GM12874 (cell line): ENCODE measurements around the gene ACE2.

Experiments used
- CTCF ChIP-seq: IDR thresholded peaks from 2 replicates; pipeline ENCODE4 v1.5.1; 2011; ENCODE audit warnings: low read depth, mild to moderate bottlenecking, control low read depth, low read length, moderate library complexity; ENCODE audit not compliant: insufficient read depth

Gene ACE2

GRCh38 chrX:15600745-15601144 is at the start of gene ACE2:
Gene ACE2 (minus strand): TSS chrX:15600960. CDS start chrX:15600911, 49 bp downstream.
- TF ChIP-seq CTCF, result no peak

- TF ChIP-seq CTCF, result no peak
Measured at GRCh38 chrX:15646543-15646942, 45.8 kb upstream of the ACE2 start.

- no peak for TF ChIP-seq CTCF
Measured at GRCh38 chrX:15646031-15646430, 45.3 kb upstream of the ACE2 start.

DNA sequence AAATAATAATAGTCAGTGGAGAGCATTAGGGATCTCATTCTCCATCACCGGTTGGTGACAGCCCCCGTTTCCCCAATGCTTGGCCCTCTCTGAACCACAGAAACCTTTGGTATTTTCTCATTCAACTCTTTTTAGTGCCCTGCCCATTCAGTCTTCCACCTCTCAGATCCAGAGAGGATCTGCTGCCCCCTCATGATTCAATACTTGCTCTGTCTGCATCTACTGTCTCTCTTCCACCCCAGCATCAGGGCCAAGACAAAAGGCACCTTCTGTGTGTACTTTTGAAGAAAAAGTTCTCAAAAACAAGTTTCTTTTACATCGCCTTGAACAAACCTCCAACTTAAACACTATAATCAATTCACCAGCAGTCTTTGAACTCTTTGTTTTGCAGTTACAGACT is 44.5 kb upstream of the ACE2 start:
- no peak for TF ChIP-seq CTCF

DNA sequence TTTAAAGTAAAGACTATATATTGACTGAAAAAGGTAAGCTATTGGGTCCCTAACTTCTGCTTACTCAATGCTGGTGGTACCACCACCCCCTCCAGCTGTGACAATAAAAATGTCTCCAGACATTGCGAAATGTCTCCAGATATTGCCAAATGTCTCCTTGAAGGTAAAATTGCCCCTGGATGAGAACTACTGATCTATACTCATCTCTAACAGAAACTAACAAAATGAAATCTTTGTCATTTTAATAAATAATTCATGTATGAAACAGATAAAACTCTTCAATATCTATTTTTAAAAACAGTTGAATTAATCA is 43.8 kb upstream of the ACE2 start:
- TF ChIP-seq CTCF, result no peak

DNA sequence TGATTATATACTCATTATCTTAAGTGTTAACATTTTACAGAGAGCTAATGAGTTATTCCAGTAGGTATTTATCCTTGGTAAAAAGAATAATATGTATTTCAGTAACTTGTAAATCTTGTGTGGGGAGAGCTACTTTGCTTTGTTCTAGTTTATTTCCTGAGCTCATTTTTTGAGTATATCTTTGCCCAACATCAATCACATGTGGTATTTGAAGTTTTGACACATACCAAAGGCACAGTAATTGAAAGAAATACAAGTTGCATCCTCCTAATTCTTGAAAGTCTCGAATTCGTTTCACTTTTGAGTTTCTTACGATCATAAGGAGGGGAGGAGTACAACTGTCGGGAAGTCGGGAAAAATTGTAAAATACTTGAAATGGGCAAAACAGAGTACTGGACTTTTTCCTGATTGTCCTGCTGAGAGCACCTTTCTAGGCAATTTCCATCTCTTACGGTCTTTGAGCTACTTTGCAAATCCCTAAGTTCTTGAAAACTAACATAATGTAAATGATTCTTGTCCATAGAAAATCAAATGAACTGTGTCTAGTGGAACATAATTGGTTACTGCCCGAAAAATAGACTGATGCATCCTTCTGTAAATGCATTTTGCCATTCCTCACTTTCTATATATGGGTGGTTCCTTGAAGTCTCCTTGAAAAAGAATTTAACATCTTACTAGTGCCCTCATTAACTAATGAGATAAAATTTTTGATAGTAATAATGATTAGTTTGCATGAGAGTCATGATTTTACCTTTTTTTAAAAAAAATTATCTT is 43.2 kb upstream of the ACE2 start:
- no peak for TF ChIP-seq CTCF

DNA sequence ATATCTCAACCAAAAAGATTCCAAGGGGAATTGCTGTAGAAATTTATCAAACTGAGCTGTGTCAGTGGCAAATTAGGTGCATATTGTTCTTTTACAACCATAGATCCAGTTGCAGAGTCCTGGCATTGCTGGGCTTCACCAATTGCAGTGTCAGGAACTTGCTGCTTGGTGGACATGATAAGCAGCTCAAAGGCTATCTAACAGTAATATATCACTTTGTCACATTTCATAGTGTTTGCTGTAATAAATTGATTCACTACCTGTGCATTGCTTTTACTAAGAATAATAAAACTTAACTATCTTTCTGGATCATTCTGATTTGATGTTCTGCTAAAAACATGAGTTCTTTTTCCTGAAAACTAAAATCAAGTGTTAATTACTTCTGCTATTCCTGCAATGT is 30.9 kb upstream of the ACE2 start:
- TF ChIP-seq CTCF, result no peak
